Panc1 (cell line): ENCODE measurements around the gene TSHR. TPM values are rescaled to one million over a fixed set of nuclear protein-coding genes. Genes with fewer than 3 reads are reported as not detected.

Experiments
- ATAC-seq: fragments of 200-7000 bp; cut with Tn5 transposase; 2 replicates; pipeline ENCODE4 v1.9.1; 2020; ENCODE audit warnings: mild to moderate bottlenecking, moderate library complexity
- BruUV-seq: library from RNA; stranded (reverse); fragments of 400-500 nt; replicated peaks from 2 replicates; lab custom pipeline; 2021; lab: Mats Ljungman, UMichigan
- CTCF ChIA-PET: fragments of 300-600 bp; sonication (Branson Sonifier 250); formaldehyde crosslinking; loops from one replicate; lab custom pipeline; 2022; ENCODE audit warnings: antibody characterized with exemption; lab: Charles Lee
- POLR2A ChIA-PET: fragments of 300-600 bp; sonication (Branson Sonifier 250); formaldehyde crosslinking; loops from one replicate; lab custom pipeline; 2022; ENCODE audit warnings: antibody characterized with exemption; lab: Charles Lee
- DNase-seq: peaks from one replicate; pipeline ENCODE4 v3.0.0-alpha.2; 2010; ENCODE audit warnings: low read depth, low spot score
- H3K27ac ChIP-seq: 2 replicates; pipeline ENCODE4 v1.5.1; 2011; ENCODE audit warnings: mild to moderate bottlenecking, low read length, inconsistent platforms
- H3K27me3 ChIP-seq: fragments of 200-500 bp; sonication (Bioruptor generic); 2 replicates; pipeline ENCODE4 v1.6.0; 2014; ENCODE audit warnings: low read length, inconsistent platforms; ENCODE audit not compliant: control insufficient read depth, insufficient read depth
- H3K36me3 ChIP-seq: fragments of 200-500 bp; sonication (Bioruptor generic); 2 replicates; pipeline ENCODE4 v1.5.1; 2014; ENCODE audit warnings: inconsistent platforms, mild to moderate bottlenecking, low read length, moderate library complexity; ENCODE audit not compliant: control insufficient read depth, insufficient read depth
- H3K4me1 ChIP-seq: 2 replicates; pipeline ENCODE4 v1.5.1; 2011; ENCODE audit warnings: inconsistent platforms, mild to moderate bottlenecking, low read length, moderate library complexity; ENCODE audit not compliant: control insufficient read depth, insufficient read depth
- H3K4me3 ChIP-seq, 2 experiments: 2 replicates each; pipeline ENCODE4 v1.5.1; 2011 to 2012; ENCODE audit warnings: low read depth in 2 of 2, low read length in 2 of 2, mild to moderate bottlenecking in 2 of 2, inconsistent platforms in 1 of 2, moderate library complexity in 1 of 2
- H3K9me3 ChIP-seq: fragments of 200-500 bp; sonication (Bioruptor generic); 2 replicates; pipeline ENCODE4 v1.5.1; 2014; ENCODE audit warnings: low read depth, mild to moderate bottlenecking, inconsistent platforms, low read length, moderate library complexity; ENCODE audit not compliant: control insufficient read depth, insufficient read depth
- CTCF ChIP-seq: fragments of 450-650 bp; IDR thresholded peaks from 2 replicates; pipeline ENCODE4 v1.5.1; 2017; ENCODE audit warnings: mild to moderate bottlenecking
- POLR2AphosphoS5 ChIP-seq: IDR thresholded peaks from 2 replicates; pipeline ENCODE4 v1.6.1; 2012; ENCODE audit warnings: mild to moderate bottlenecking, low read depth, low read length, moderate library complexity
- REST ChIP-seq, 2 experiments: IDR thresholded peaks; 2 replicates each; pipeline ENCODE4 v1.6.1; 2011 to 2012; ENCODE audit warnings: low read depth in 2 of 2, control low read depth in 1 of 2, low read length in 1 of 2, mild to moderate bottlenecking in 1 of 2, moderate library complexity in 1 of 2; ENCODE audit not compliant: insufficient read depth in 1 of 2
- SIN3A ChIP-seq: IDR thresholded peaks from 2 replicates; pipeline ENCODE4 v1.6.1; 2012; ENCODE audit warnings: low read depth, mild to moderate bottlenecking, low read length, moderate library complexity, borderline replicate concordance; ENCODE audit not compliant: insufficient read depth
- TCF7L2 ChIP-seq: IDR thresholded peaks from 2 replicates; pipeline ENCODE4 v1.6.1; 2011; ENCODE audit warnings: mild to moderate bottlenecking, low read depth, low read length, inconsistent platforms
- in situ Hi-C: cut with HindIII; loops from 2 replicates; pipeline ENCODE4 v1.10.0; 2016; ENCODE audit warnings: low sequenced_read_pairs, low pct_unique_long_range_greater_than_20kb
- intact Hi-C: fragments of 100-400 bp; cut with micrococcal nuclease; formaldehyde crosslinking; loops from one replicate; pipeline ENCODE4 v1.10.0; 2022; ENCODE audit not compliant: unreplicated experiment
- total RNA-seq: library from RNA; stranded (reverse); gene quantifications from one replicate; pipeline ENCODE4 v1.2.1, GENCODE V29; 2021; ENCODE audit not compliant: unreplicated experiment

TSHR gene
- total RNA-seq, 1 experiment from 2014 or later, result not detected

GRCh38 chr14:81110186-81110585 lies 154.8 kb downstream of the TSHR start:
- Histone ChIP-seq H3K36me3 (no peaks in the 10 kb centered on the region), H3K9me3 (no peaks in the 10 kb centered on the region), H3K27ac (no peak overlapping the region), H3K4me3 (no peak overlapping the region), H3K27me3 (no peaks in the 10 kb centered on the region), H3K4me1 (no peaks in the 10 kb centered on the region)
- in situ Hi-C loops (no loop called here), intact Hi-C loops (no loop called here)
- CTCF ChIA-PET, result no interaction called here
- TF ChIP-seq REST (IDR thresholded peaks at IDR 0.05; ENCODE audit: insufficient read depth in 1 of 2, low read depth in 2 of 2, low read length in 1 of 2) (no peak), TCF7L2 (no peak), CTCF (no peak), POLR2AphosphoS5 (no peak)
- DNase-seq, result no peak
- BruUV-seq, result no TSS peak
- POLR2A ChIA-PET, result no interaction called here
- ATAC-seq, result no peak

DNA sequence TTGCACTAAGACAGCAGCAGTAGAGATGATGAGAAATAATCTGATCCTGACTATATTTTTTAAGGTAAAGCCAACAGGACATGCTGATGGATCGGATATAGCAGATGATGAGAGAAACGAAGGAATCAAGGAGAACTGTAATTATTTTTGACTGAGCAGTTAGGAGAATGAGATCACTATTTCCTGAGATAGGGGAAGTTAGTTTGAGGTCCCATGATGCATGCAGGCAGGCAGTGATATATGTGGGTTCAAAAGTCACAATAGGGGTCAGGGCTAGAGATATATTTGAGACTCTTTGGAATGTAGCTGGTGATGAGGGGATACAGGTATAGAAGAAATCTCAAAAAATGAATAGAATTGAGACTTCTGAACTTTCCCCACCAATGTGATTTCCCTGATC lies 157.8 kb downstream of the TSHR start:
- no peak for ATAC-seq
- CTCF ChIA-PET, result no interaction called here

More for the DNA sequence above, 157.8 kb downstream of the TSHR start:
- no peaks in the 10 kb centered on the region for H3K27me3 ChIP-seq
- no peaks in the 10 kb centered on the region for H3K4me1 ChIP-seq
- no peak overlapping the region for H3K4me3 ChIP-seq
- no peak for DNase-seq
- POLR2A ChIA-PET, result no interaction called here
- intact Hi-C loops, result no loop called here
- in situ Hi-C loops, result no loop called here
- H3K9me3 ChIP-seq, result no peaks in the 10 kb centered on the region
- BruUV-seq, result no TSS peak
- no peak overlapping the region for H3K27ac ChIP-seq
- TF ChIP-seq SIN3A (no peak), POLR2AphosphoS5 (no peak), REST (IDR thresholded peaks at IDR 0.05; ENCODE audit: insufficient read depth in 1 of 2, low read depth in 2 of 2, low read length in 1 of 2) (no peak), TCF7L2 (no peak), CTCF (no peak)
- H3K36me3 ChIP-seq, result no peaks in the 10 kb centered on the region
